Mesenchymal stem cell (in vitro differentiated cells and primary cell): ENCODE measurements around the gene KRT73.
A peak's percentile ranks its signal among the peaks of the same experiment; 100 is the strongest.

Experiments used
- DNase-seq: peaks from one replicate; pipeline ENCODE4 v3.0.0-alpha.2; 2013
- H2AFZ ChIP-seq: one replicate; pipeline ENCODE4 v1.6.1; 2013; ENCODE audit warnings: low read depth, mild to moderate bottlenecking, control low read depth, inconsistent platforms, low read length, moderate library complexity
- H2AK5ac ChIP-seq: 2 replicates; pipeline ENCODE4 v1.6.1; 2013; ENCODE audit warnings: low read length, moderate library complexity, mild to moderate bottlenecking, inconsistent platforms; ENCODE audit not compliant: severe bottlenecking
- H2BK120ac ChIP-seq: one replicate; pipeline ENCODE4 v1.6.1; 2013; ENCODE audit warnings: low read depth, mild to moderate bottlenecking, inconsistent platforms, low read length, moderate library complexity
- H2BK12ac ChIP-seq, 2 experiments: one replicate each; pipeline ENCODE4 v1.6.1; 2013; ENCODE audit warnings: inconsistent platforms in 2 of 2, low read length in 2 of 2, mild to moderate bottlenecking in 2 of 2, moderate library complexity in 2 of 2, control low read depth in 1 of 2
- H2BK15ac ChIP-seq: one replicate; pipeline ENCODE4 v1.6.1; 2013; ENCODE audit warnings: mild to moderate bottlenecking, low read depth, inconsistent platforms; ENCODE audit not compliant: poor library complexity, severe bottlenecking
- H2BK5ac ChIP-seq: 2 replicates; pipeline ENCODE4 v1.6.1; 2013; ENCODE audit warnings: low read depth, mild to moderate bottlenecking, low read length, control low read depth, inconsistent platforms; ENCODE audit not compliant: poor library complexity, severe bottlenecking
- H3K14ac ChIP-seq, 2 experiments: one replicate each; pipeline ENCODE4 v1.6.1; 2013; ENCODE audit warnings: inconsistent platforms in 2 of 2, low read length in 2 of 2, control low read depth in 1 of 2, mild to moderate bottlenecking in 1 of 2, moderate library complexity in 1 of 2
- H3K18ac ChIP-seq, 2 experiments: one replicate each; pipeline ENCODE4 v1.6.1; 2013; ENCODE audit warnings: inconsistent platforms in 2 of 2, low read length in 2 of 2, control low read depth in 1 of 2, low read depth in 1 of 2, mild to moderate bottlenecking in 1 of 2
- H3K23ac ChIP-seq, 2 experiments: one replicate each; pipeline ENCODE4 v1.6.1; 2013; ENCODE audit warnings: inconsistent platforms in 2 of 2, low read length in 2 of 2, mild to moderate bottlenecking in 2 of 2, moderate library complexity in 2 of 2, control low read depth in 1 of 2
- H3K27ac ChIP-seq: 2 replicates; pipeline ENCODE4 v1.5.1; 2013; ENCODE audit warnings: mild to moderate bottlenecking, moderate library complexity, low read length, control low read depth, inconsistent platforms; ENCODE audit not compliant: poor library complexity, severe bottlenecking
- H3K27me3 ChIP-seq, 2 experiments: 2 replicates each; pipeline versions ENCODE4 v1.6.1 to v1.7.0; 2013; ENCODE audit warnings: low read length in 2 of 2, mild to moderate bottlenecking in 2 of 2, moderate library complexity in 2 of 2, control low read depth in 1 of 2, inconsistent platforms in 1 of 2; ENCODE audit not compliant: control insufficient read depth in 1 of 2, insufficient read depth in 1 of 2
- H3K36me3 ChIP-seq, 2 experiments: 2 replicates each; pipeline versions ENCODE4 v1.6.1 to v1.7.0; 2013; ENCODE audit warnings: low read length in 2 of 2, control low read depth in 1 of 2, inconsistent platforms in 1 of 2, low read depth in 1 of 2, mild to moderate bottlenecking in 1 of 2; ENCODE audit not compliant: insufficient read depth in 2 of 2, control insufficient read depth in 1 of 2
- H3K4ac ChIP-seq, 2 experiments: one replicate each; pipeline ENCODE4 v1.6.1; 2013; ENCODE audit warnings: inconsistent platforms in 2 of 2, low read length in 2 of 2, mild to moderate bottlenecking in 2 of 2, moderate library complexity in 2 of 2, control low read depth in 1 of 2, low read depth in 1 of 2
- H3K4me1 ChIP-seq: 2 replicates; pipeline ENCODE4 v1.6.1; 2013; ENCODE audit warnings: low read depth, low read length, control low read depth; ENCODE audit not compliant: control insufficient read depth, insufficient read depth
- H3K4me2 ChIP-seq: 2 replicates; pipeline ENCODE4 v1.6.1; 2013; ENCODE audit warnings: low read length, mild to moderate bottlenecking, inconsistent platforms; ENCODE audit not compliant: poor library complexity, severe bottlenecking
- H3K4me3 ChIP-seq, 2 experiments: 2 replicates each; pipeline versions ENCODE4 v1.5.1 to v1.7.0; 2013; ENCODE audit warnings: low read length in 2 of 2, mild to moderate bottlenecking in 2 of 2, control low read depth in 1 of 2, low read depth in 1 of 2; ENCODE audit not compliant: insufficient read depth in 1 of 2
- H3K79me1 ChIP-seq: replicated peaks from 2 replicates; pipeline ENCODE4 v1.6.1; 2013; ENCODE audit warnings: mild to moderate bottlenecking, control low read depth, low read length, inconsistent platforms; ENCODE audit not compliant: poor library complexity, severe bottlenecking
- H3K9ac ChIP-seq: 2 replicates; pipeline ENCODE4 v1.7.0; 2013; ENCODE audit warnings: mild to moderate bottlenecking, low read length, moderate library complexity
- H3K9me3 ChIP-seq: 2 replicates; pipeline ENCODE4 v1.7.0; 2013; ENCODE audit warnings: mild to moderate bottlenecking, low read length; ENCODE audit not compliant: control insufficient read depth
- H4K8ac ChIP-seq: one replicate; pipeline ENCODE4 v1.6.1; 2013; ENCODE audit warnings: inconsistent platforms, mild to moderate bottlenecking, low read length, moderate library complexity
- H4K91ac ChIP-seq: one replicate; pipeline ENCODE4 v1.6.1; 2013; ENCODE audit warnings: mild to moderate bottlenecking, low read length, inconsistent platforms
- WGBS: methylation state at CpG from one replicate; pipeline ENCODE4 v1.1.7; 2013; ENCODE audit warnings: mixed read lengths; 5-methylcytosine and 5-hydroxymethylcytosine counted together

The KRT73 gene

GRCh38 chr12:52587563-52587962 is 30.8 kb downstream of the KRT73 start:
- Histone ChIP-seq H3K9ac (no peak overlapping the region), H2AFZ (no peak overlapping the region), H3K9me3 (no peaks in the 10 kb centered on the region), H3K14ac (no peak overlapping the region), H4K8ac (no peak overlapping the region), H2BK15ac (no peak overlapping the region), H3K4ac (no peak overlapping the region), H3K18ac (no peak overlapping the region), H3K27me3 (peaks cover 56 to 70% of the 10 kb centered on the region in 2 experiments), H3K4me1 (no peaks in the 10 kb centered on the region), H3K23ac (no peak overlapping the region), H3K27ac (no peak overlapping the region), H2BK12ac (no peak overlapping the region), H2BK5ac (no peak overlapping the region), H3K4me3 (no peak overlapping the region), H2AK5ac (no peak overlapping the region), H3K4me2 (no peak overlapping the region), H3K36me3 (no peaks in the 10 kb centered on the region), H3K79me1 (no peaks in the 10 kb centered on the region), H2BK120ac (no peak overlapping the region), H4K91ac (no peak overlapping the region)
- DNase-seq = no peak
- 80% methylated on average over 17 of the region's 17 CpGs for WGBS

GRCh38 chr12:52585946-52586345 is 32.4 kb downstream of the KRT73 start:
- no peak overlapping the region for H4K91ac ChIP-seq
- no peaks in the 10 kb centered on the region for H3K36me3 ChIP-seq
- H3K9me3 ChIP-seq = no peaks in the 10 kb centered on the region
- no peak overlapping the region for H3K4ac ChIP-seq
- no peak overlapping the region for H2AFZ ChIP-seq
- H3K18ac ChIP-seq = no peak overlapping the region
- WGBS = 52% methylated on average over 9 of the region's 9 CpGs
- no peak for DNase-seq
- no peak overlapping the region for H2BK12ac ChIP-seq
- H3K4me3 ChIP-seq = no peak overlapping the region
- no peak overlapping the region for H3K23ac ChIP-seq
- H3K4me2 ChIP-seq = no peak overlapping the region
- no peak overlapping the region for H4K8ac ChIP-seq
- no peak overlapping the region for H2BK120ac ChIP-seq
- H3K9ac ChIP-seq = no peak overlapping the region
- H3K27ac ChIP-seq = no peak overlapping the region
- H3K27me3 ChIP-seq = peaks cover 60 to 71% of the 10 kb centered on the region in 2 experiments
- no peak overlapping the region for H2BK5ac ChIP-seq
- H2BK15ac ChIP-seq = no peak overlapping the region
- H3K4me1 ChIP-seq = no peaks in the 10 kb centered on the region
- no peak overlapping the region for H2AK5ac ChIP-seq
- H3K79me1 ChIP-seq = no peaks in the 10 kb centered on the region
- H3K14ac ChIP-seq = no peak overlapping the region

GRCh38 chr12:52585066-52585465 is 33.3 kb downstream of the KRT73 start:
- H3K23ac ChIP-seq = no peak overlapping the region
- H4K91ac ChIP-seq = no peak overlapping the region
- H3K4ac ChIP-seq = no peak overlapping the region
- H3K4me2 ChIP-seq = no peak overlapping the region
- H2BK12ac ChIP-seq = no peak overlapping the region
- no peak overlapping the region for H4K8ac ChIP-seq
- H3K9me3 ChIP-seq = no peaks in the 10 kb centered on the region
- no peak overlapping the region for H3K18ac ChIP-seq
- no peak overlapping the region for H2BK15ac ChIP-seq
- no peak overlapping the region for H3K4me3 ChIP-seq
- H3K36me3 ChIP-seq = no peaks in the 10 kb centered on the region
- peaks cover 52 to 70% of the 10 kb centered on the region in 2 experiments for H3K27me3 ChIP-seq
- no peak overlapping the region for H2BK120ac ChIP-seq
- H2BK5ac ChIP-seq = no peak overlapping the region
- no peaks in the 10 kb centered on the region for H3K79me1 ChIP-seq
- H2AK5ac ChIP-seq = no peak overlapping the region
- no peak overlapping the region for H3K9ac ChIP-seq
- H3K14ac ChIP-seq = peak overlapping the region in 1 of 2 experiments; percentile 76
- no peak overlapping the region for H2AFZ ChIP-seq
- H3K4me1 ChIP-seq = no peaks in the 10 kb centered on the region
- DNase-seq = no peak
- H3K27ac ChIP-seq = no peak overlapping the region
- WGBS = 75% methylated on average over 3 of the region's 3 CpGs

- DNase-seq = no peak
- Histone ChIP-seq H3K23ac (no peak overlapping the region), H3K27ac (no peak overlapping the region), H3K79me1 (no peaks in the 10 kb centered on the region), H3K4me2 (no peak overlapping the region), H2BK5ac (no peak overlapping the region), H3K4me3 (no peak overlapping the region), H3K9me3 (no peaks in the 10 kb centered on the region), H2BK15ac (no peak overlapping the region), H3K4ac (no peak overlapping the region), H2BK12ac (no peak overlapping the region), H3K14ac (no peak overlapping the region), H2AK5ac (no peak overlapping the region), H4K91ac (no peak overlapping the region), H3K4me1 (no peaks in the 10 kb centered on the region), H3K27me3 (peaks cover 54 to 70% of the 10 kb centered on the region in 2 experiments), H3K36me3 (no peaks in the 10 kb centered on the region), H3K9ac (no peak overlapping the region), H4K8ac (no peak overlapping the region), H2AFZ (no peak overlapping the region), H3K18ac (no peak overlapping the region), H2BK120ac (no peak overlapping the region)
- WGBS = 82% methylated on average over 9 of the region's 9 CpGs
Observed at GRCh38 chr12:52584156-52584682, 34.1 kb downstream of the KRT73 start.
